Endothelial cell of umbilical vein (primary cell): ENCODE measurements around the gene ADGRL3.

Source experiments
- CTCF ChIP-seq, 2 donors: IDR thresholded peaks; 1 replicate in 1 of 2; 2 replicates in 1 of 2; pipeline ENCODE4 v1.5.1; 2011; ENCODE audit warnings: low read length in 2 of 2, mild to moderate bottlenecking in 2 of 2, moderate library complexity in 2 of 2, control low read depth in 1 of 2, inconsistent platforms in 1 of 2, low read depth in 1 of 2; ENCODE audit not compliant: insufficient read depth in 1 of 2; ENCODE audit errors: extremely low read depth in 1 of 2
- POLR2A ChIP-seq: IDR thresholded peaks from 2 replicates; pipeline ENCODE4 v1.6.1; 2012; ENCODE audit warnings: low read depth, mild to moderate bottlenecking, control low read depth, low read length

GRCh38 chr4:61522312-61522711 lies 322.2 kb downstream of the ADGRL3 start:
- TF ChIP-seq POLR2A (no peak), CTCF (IDR thresholded peaks at IDR 0.05; ENCODE audit: extremely low read depth in 1 of 2, insufficient read depth in 1 of 2, low read depth in 1 of 2, low read length in 2 of 2) (no peak)
